Measurements from ENCODE around the gene TAL1.

TAL1 gene

DNA sequence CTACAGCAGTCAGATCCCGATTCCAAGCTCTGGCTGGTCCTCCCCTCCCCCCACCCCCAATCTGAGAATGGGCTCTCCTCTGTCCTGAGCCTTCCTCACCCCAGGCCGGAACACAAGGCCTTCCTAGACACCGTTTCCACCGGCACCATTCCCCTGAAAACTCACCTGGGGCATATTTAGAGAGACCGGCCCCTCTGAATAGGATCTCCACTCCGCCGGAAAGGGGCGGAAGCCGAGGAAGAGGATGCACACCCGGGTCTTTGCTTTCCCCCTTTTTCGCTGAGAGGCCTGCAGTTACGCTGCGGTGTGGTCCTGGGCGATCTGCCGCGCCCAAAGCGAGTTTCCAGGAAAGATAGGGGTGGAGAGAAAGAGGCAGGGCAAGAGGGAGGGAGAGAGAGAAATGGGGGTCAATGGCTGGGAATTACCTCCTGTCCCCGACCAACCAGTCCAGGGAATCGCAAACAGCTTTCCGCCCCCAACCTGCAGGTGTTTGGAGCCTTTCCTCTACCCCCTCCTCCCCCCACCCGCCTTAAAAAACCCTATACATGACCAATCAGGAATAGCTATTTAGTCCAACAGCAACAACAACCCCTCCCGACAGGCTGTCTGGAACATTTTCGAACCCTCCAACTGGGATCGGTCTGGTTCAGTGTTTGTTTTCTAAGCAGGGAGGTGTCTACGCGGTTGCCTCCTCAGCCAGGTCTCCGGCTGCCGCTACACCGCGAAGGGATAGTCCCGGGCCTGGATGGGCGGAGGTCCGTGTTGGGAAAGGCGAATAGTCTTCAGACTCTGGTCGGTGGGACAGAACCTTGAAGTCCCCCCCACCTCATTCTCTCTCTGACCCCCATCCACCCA lies 2.8 kb downstream of the TAL1 start:
- DNase-seq = no peak

DNA sequence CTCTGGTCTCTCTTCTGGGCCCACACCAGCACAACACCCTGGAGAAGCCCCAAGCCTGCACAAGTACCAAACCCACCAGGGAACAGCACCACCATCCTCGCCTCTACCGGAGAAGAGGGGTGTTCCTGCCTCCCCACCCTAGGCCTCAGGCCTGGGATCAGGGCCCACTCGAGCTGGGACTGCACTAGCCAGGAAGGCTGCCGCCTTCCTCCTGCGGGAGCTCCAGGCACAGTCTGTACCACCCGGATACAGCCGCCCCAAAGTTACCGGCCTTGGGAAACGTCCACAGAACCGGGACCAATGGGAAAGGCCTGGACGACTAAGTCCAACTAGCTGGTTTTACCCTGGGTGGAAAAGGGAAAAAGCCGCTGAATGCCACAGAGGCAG lies 3.4 kb downstream of the TAL1 start:
- no peak for DNase-seq

DNA sequence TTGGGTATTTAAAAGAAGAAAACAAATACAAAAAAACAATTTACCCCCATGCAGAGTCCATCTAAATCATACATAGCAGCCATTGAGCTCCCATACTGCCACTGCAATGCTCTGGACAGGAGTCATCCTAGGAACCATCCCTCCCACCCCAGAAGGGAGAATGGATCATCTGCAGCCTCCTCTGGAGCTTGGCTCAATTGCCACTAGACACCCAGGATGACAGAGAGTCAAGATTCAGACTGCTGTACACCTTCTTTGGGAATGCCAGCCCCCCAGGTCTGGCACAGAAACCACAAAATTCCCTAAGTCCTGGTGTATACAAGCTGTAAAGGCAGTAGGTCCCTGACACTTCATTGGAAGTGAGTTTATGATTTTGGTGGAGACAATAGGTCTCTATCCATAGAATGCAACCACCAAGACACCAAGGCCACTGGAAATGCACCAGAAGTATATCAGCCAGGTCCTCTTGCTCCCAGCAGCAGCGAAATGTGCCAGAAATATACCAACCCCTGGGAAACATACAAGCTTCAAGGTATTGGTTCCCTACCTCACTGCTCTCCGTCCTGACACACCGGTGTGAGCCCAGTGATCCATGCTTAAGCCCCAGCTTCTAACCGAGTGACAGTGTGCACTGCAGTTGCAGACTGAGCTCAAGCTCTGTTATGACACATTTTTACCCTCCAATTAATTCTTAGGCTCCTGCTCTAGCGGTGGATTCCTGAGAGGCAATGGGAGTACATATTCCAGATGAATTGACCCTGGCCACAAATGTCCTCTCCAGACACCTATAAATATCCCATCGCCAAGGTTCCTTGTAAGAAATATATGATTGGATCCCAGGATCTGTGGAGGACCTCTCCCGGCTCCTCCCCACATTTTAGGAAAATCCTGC lies 4.4 kb downstream of the TAL1 start:
- DNase-seq = no peak

DNA sequence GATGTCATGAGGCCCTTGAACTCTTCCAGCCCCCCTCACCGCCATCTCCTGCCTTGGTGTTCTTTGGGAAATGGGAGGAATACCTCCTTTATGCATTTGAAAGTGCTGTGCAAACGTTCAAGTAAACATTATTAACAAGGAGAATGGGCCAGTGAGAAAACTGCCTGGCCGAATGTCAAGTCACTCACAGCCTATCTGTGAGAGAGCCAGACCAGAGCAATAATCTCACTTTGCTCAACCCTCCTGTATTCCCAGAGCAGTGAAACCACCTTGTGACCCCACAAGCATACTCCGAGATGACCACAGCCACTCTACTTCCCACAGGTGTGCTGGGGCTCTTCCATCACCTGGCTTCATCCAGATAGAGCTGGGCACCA lies 5.2 kb downstream of the TAL1 start:
- DNase-seq = no peak

DNA sequence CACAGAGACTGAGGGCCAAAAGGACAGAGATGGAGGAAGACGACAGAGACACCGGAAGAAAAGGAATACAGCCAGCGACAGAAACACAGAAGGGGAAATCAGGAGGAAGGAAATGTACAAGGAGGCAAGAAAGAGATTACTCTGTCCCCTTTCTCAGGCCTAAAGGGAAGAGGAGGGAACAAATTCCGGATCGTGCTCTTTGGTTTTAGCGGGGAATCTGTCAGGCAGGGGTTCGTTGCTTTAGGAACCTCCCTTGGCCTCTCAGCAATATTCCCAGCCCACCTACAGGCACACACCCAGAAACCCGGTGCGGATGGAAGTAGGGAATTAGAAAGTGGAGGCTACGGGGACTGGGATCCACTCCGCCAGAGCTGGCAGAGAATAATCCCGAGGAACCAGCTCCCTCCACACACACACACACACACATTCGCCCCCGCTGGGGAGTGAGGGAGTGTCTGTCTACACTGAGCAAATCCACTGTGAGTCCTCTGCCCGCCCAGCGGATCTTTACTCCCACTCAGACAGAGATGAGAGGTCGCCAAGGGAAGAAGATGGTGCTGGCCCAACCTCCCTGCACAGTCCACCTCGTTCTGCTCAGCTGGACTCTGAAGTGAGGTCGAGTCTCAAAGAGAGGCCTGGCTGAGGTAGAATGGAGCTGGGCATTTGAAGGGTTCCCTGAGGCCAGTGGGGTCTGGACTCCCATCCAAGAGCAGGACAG lies 5.7 kb downstream of the TAL1 start:
- DNase-seq = no peak

DNA sequence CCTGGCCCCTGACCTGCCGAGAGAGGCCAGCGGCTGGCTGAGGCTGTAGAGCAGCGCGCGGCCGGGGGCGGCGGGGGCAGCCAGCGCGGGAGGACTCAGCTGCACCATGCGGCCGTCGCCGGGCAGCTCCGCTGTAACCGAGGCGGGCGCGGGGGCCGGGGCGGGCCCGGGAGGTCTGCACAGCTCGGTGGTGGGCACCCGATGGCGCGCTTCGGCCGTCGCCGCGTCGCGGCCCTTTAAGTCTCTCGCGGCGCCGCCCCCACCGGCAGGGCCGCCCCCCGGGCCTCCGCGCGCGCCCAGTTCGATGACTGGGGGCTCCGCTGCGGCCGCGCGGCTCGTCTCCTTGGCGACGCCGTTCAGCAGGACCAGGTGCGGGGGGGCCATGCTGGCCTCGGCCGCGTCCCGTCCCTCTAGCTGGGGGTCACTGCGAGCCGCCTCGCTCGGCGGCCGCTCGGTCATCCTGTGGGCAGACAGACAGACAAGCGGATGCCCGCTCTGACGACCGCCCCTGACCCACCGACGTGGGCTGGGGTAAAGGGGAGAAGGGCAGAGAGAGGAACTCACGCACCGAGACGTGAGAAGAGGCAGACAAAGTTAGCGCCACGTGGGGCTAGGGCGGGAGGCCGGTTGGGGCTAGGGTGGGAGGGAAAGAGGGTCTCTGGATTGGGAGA lies 6.5 kb downstream of the TAL1 start:
- no peak for DNase-seq

DNA sequence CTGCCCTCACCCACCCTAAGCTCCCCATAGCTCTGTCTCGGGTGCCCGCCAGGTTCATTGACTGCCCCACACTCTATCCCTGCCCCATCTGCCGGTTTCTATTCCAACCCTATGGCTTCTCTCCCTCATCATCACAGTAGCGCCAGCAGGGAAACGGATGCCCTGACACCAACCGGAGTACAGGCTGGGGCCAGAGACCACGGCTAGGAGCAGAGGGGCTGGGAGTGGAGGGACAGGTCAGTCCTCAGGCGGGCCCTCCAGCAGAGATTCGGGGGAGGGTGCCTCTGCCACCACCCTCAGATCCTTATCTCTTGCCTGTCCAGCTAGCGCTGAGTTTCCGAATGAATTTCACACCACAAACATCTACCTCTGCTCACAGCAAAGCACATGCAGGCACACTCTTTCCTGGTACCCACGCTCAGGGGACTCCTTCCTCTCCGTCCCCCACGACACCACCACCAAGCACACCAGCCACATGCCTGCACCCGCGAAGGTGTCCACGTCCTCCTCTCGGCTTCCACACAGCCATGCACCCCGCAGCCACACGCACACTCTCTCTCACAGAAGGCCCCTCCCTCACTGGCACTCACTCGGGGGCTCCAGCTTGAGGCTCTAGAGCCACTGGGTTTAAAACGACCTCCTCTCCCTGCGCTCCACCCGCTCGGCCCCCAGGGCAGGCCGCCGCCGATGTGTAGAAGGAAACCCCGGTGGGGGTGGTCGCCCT lies 7.2 kb downstream of the TAL1 start:
- DNase-seq = no peak

DNA sequence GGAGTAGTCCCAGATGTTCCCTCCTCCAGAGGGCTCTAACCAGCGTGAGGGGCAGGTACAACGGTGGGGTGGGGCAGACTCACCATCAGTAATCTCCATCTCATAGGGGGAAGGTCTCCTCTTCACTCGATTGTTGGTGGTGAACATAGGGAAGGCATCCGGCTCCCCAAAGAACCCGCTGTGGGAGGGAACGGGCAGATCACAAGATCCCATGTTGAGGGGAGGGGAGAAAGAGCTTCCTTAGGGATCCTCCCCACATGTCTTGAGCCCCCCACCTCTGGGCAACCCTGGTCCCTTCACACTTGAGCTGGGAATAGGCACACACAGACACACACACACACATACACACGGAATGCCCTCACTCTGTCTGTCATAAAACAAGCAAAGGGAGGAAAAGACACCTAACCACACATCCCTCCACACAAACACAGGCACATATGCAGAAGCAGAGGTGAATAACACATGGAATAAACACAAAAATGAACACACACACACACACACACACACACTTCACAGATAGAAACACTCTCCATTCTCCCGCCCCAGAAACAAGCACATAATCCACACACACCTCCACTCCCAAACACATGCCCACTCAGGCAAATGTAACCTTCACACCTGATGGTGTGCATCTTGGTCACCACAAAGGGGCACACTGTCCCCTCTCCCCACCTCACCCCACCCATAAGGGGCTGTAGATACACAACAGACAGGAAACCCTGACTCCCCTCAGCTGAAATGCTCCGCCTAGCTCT lies 7.9 kb downstream of the TAL1 start:
- no peak for DNase-seq

DNA sequence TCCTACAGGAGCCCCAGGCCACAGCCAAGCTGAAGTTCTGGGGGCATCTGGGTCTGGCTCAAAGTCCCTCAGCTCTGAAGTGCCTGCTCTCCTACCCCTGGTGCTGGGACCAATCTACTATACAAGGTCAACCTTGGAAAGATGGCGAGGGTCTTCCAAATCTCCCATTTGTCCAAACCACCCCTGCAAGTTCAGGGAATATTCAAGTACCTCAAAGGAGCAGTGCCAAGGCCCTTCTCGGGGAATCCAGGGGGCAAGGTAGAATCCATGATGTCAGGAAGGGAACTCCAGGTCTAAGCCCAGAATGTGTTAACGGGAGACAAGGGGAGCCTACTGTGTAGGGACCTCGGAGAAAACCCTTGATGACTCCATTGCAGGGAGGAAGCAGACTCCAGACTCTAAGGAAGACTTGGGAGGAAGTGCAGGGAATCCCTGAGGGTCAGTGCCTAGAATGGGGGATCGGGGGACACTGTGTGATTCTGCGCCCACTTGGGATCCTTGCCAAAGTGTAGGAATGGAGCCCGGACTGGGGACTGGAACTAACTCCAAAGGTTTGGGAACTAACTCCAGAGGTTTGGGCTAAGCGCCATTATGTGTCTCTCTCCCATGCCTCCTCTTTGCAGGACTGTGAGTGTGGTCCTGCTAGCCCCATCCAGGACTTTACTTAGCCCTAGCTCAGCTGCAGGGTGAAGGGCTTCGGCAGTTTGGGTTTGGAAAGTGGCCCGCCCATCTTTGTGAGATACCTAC lies 8.7 kb downstream of the TAL1 start:
- no peak for DNase-seq

DNA sequence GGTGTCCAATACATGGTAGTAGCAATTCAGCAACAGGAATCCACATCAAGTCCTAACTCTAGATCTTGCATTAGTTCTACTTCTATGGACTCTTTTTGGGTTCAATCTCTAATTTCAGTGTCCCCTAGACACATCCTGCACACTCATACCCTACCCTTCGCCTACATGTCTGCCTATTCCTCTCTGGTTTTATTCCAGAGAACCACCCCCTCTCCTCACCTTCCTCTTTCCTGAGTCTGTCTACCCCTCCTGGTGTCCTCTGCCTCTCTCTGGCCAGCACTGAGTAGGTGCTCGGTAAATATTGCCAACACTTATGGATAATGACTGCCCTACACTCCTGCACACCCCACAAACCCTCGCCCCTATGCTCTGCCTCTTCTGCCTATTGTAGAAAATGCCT lies 9.5 kb downstream of the TAL1 start:
- no peak for DNase-seq

DNA sequence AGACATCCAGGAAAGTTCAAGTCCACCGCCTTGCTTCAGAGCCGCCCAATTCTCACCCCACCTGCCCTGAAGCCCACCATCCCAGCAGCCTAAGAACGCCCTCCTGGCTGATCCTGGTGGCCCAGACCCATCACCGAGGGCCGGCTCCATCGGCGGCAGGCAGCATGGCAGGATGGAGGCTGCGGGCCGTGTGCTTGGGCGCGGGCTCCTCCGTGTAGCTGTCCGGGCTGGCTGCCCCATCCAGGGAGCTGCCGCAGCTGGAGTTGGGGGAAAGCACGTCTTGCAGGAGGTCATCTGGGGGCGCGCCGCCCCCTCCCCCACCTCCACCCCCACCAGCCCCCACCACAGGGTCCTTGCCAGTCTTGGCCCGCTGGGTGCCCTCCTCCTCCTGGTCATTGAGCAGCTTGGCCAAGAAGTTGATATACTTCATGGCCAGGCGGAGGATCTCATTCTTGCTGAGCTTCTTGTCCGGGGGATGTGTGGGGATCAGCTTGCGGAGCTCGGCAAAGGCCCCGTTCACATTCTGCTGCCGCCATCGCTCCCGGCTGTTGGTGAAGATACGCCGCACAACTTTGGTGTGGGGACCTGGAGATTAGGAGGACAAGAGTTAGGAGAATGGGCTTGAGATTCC lies 12.3 kb downstream of the TAL1 start:
- DNase-seq = no peak

DNA sequence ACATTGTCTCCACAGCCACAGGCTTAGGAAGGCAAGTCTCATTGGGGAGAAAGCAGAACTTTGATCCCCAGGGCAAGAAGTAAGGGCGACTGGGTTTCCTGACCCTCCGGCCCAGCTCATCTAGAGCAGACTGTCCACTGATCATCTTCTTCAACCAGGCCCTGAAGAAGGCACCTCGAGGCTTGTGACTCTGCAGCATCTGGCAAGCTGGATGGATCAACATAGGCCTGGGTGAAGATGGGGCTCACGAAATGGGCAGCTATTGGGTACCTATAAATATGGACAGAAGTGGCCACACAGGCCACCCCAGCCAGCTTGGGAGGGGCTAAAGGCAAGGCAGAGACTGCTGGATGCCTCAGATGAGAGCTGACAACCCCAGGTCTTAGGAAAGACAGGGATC lies 13.0 kb downstream of the TAL1 start:
- no peak for DNase-seq

DNA sequence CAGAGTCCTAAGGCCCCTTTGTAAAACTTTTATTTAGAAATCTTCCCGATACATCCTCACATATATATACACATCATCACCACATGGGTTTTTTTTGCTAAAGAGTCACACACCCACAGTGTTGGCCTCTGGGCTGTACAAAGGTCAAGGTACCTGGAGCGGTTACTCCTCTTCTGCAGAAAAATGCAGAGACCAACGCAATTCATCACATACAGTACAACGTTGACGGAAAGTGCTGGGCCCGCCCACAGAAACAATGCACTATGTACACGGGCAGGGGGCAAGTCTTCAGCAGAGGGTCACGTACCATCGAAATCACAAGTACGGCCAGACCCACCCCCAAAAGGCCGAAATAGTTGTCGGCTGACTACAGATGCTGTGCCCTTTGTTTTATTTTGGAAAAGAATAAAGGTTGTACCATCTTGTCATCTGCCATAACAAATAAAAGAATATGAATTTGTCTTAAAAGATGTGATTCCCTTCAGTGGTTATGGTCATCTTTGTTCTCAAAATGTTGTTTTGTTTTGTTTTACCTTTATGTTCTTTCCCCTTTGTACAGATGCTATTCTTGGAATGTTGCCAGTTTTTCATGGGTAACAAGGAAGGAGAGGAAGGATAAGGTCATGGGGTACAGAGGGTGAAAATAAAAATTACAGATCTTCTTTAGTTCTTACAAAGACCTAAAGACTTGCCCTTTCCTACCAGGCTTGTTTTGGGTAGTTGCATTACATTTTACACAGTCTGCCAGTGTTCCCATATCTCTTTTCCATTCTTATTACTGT lies 15.6 kb downstream of the TAL1 start:
- DNase-seq = no peak

DNA sequence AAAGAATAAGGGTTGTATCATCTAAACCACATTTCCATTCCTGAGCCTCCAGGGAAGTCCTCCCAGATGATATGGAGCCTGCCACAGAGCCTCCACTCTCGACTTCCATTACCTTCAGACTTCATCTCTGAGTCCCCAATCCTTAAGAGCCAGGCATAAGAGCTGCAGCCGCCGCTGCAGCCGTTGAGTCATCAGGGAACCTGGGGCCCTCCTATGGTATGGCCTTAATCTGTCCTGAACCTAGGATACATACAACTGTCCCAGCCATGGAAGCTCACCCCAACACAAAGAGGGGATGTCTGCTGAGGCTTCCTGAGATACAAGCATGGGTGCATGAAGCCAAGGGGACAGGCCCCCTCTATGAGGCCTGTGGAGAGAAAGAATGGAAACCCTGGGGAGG lies 16.3 kb downstream of the TAL1 start:
- DNase-seq = no peak

DNA sequence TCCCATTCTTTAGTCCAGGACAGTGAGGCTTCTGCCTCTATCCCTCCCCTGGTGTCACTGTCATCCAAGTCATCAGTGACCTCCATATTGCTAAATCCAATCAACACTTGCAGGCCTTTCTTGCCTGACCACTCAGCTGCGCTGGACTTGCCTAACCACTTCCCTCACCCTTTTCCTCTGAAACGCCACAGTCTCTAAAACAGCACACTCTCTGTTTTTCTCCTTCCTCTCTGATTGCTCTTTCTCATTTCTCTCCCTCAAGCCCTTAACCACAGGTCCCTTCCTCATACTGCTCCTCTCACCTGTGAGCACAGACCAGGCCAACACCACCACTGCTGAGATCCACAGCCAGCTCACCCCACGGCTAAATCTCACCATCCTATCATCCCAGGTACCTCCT lies 17.5 kb downstream of the TAL1 start:
- no peak for DNase-seq

DNA sequence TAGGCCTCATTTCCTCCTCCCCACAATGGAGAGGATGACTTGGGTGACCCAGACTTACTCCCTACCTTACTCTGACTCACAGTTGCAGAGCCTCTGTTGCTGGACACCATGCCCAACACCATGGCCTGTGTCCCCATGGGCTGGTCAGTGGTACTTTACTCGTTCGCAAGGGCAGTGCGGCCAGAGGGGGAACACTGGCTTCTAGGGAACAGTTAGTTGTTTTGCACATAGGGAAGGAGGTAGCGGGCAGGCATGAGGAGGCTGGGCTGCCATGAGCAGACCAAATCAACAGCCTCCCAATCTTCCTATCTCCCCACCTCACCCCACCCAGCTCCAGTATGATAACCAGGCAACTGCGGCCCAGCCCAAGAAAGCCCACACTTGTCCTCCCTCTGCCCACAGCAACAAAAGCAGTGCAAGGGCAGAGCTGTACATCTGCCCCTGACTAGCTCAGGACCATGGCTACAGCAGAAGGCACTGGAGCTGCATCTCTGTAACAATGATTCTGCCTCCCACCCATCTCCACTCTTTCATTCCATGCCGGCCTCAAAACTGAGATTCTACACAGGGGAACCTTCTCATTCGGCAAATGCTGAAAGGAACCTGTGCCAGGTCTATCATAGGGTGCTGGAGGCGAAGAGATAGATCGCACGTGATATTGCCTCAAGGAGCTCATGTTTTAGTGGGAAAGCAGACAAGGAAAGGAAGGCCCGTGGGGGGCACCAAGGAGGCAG lies 18.6 kb downstream of the TAL1 start:
- DNase-seq = no peak

DNA sequence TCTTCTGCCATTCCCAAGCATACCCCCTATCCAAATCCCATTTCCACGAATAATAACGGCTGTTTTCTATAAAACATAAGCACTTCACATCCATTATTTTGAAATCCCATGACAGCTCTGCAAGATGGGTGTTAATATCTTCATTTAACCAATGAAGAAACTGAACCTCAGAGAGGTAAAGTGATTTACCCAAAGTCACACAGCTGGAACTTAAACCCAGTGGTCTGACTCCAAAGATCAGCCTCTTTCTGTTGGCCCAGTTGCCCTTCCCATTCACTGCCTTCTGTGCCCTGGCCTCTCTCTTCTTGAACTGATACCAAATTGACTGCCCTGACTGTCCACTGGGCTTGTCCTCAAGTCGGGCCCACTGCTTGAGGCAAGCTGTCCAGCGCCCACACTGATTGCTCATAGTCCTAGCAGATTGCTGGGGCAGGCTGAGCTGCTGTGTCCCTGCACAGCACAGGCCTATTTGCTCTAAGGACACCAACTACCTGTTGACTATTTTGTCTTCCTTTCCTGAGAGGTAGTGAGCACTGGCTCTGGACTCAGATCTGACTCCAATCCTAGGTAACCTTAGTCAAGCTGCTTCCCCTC lies 19.3 kb downstream of the TAL1 start:
- no peak for DNase-seq

DNA sequence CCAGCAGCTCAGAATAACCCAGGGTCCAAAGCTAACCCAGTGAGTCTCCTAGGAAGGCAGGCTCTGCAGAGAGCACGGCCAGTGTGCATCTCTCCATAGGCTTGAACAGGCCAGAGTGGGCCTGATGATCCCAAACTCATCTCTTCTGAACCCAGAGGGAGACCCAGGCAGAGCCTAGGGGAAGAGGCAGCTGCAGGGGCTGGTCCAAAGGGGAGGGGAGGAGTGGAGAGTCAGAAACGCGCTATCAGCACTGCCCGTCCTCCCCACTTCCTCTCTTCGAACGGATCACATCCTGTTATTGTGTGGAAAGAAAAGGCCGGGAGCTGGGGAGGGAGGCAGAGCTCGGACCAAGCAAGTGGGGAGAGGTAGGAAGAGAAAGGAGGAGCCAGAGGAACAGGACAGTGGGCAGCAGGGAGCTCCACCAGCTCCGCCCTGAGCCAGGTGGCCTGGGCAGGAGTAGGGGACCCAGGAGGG lies 20.2 kb downstream of the TAL1 start:
- DNase-seq = no peak
